HepG2 (cell line): ENCODE data around the gene PSMD6. TPM values are rescaled to one million over a fixed set of nuclear protein-coding genes. Genes with fewer than 3 reads are reported as not detected.

Source experiments
- ATAC-seq: fragments of 200-7000 bp; cut with Tn5 transposase; 3 replicates; pipeline ENCODE4 v1.9.1; 2020; ENCODE audit warnings: mild to moderate bottlenecking, moderate library complexity
- BruUV-seq: library from RNA; stranded (reverse); fragments of 400-500 nt; replicated peaks from 2 replicates; lab custom pipeline; 2021; lab: Mats Ljungman, UMichigan
- CTCF ChIA-PET: fragments of 300-600 bp; formaldehyde crosslinking; extraction: SDS; loops from one replicate; lab custom pipeline; 2021; ENCODE audit warnings: low total read pairs, inconsistent platforms, low intra/inter-chr PET ratio; lab: Yijun Ruan, JAX
- POLR2A ChIA-PET: fragments of 350-600 bp; sonication (Branson Sonifier 250); formaldehyde crosslinking; loops from one replicate; lab custom pipeline; 2020; ENCODE audit warnings: antibody characterized with exemption, inconsistent platforms; lab: Yijun Ruan, JAX
- DNase-seq: peaks from one replicate; pipeline ENCODE4 v3.0.0-alpha.2; 2015; ENCODE audit warnings: low spot score
- FAIRE-seq: peaks from 3 replicates; lab custom pipeline; 2011; peaks lifted over from hg19 to GRCh38; lab: Jason Lieb, UNC
- H2AFZ ChIP-seq: one replicate; pipeline ENCODE4 v1.6.1; 2011; ENCODE audit warnings: low read length, inconsistent platforms
- H3K27ac ChIP-seq: fragments of 300-600 bp; 3 replicates; pipeline ENCODE4 v1.8.0; 2011; ENCODE audit warnings: mixed run types, mild to moderate bottlenecking, mixed read lengths, low read length, inconsistent platforms; ENCODE audit not compliant: insufficient read depth; ENCODE audit errors: extremely low read length
- H3K27me3 ChIP-seq, 2 experiments: fragments of 200-600 bp in 1 of 2; 2 replicates in 1 of 2; 3 replicates in 1 of 2; pipeline versions ENCODE4 v1.6.0 to v1.8.0; 2011; ENCODE audit warnings: low read length in 2 of 2, mild to moderate bottlenecking in 2 of 2, moderate library complexity in 2 of 2, inconsistent platforms in 1 of 2; ENCODE audit not compliant: insufficient read depth in 2 of 2, control insufficient read depth in 1 of 2
- H3K36me3 ChIP-seq, 2 experiments: fragments of 200-600 bp in 1 of 2; replicated peaks in 1 of 2; 2 replicates in 1 of 2; 3 replicates in 1 of 2; pipeline versions ENCODE4 v1.5.1 to v1.8.0; 2011; ENCODE audit warnings: low read length in 2 of 2, inconsistent platforms in 1 of 2; ENCODE audit not compliant: insufficient read depth in 2 of 2, control insufficient read depth in 1 of 2
- H3K4me1 ChIP-seq: 2 replicates; pipeline ENCODE4 v1.5.1; 2012; ENCODE audit warnings: low read length, inconsistent platforms; ENCODE audit not compliant: insufficient read depth
- H3K4me2 ChIP-seq: 2 replicates; pipeline ENCODE4 v1.6.0; 2011; ENCODE audit warnings: low read depth, low read length, inconsistent platforms
- H3K4me3 ChIP-seq, 3 experiments: fragments of 200-600 bp in 1 of 3; sonication (generic), shearing (Covaris generic) in 1 of 3; replicated peaks in 1 of 3; 2 replicates each; pipeline ENCODE4 v1.5.1; 2011 to 2016; ENCODE audit warnings: low read length in 3 of 3, inconsistent platforms in 2 of 3, low read depth in 2 of 3, mild to moderate bottlenecking in 2 of 3, control low read depth in 1 of 3, mixed read lengths in 1 of 3; ENCODE audit not compliant: insufficient read depth in 1 of 3
- H3K79me2 ChIP-seq: one replicate; pipeline ENCODE4 v1.6.1; 2011; ENCODE audit warnings: low read length, inconsistent platforms; ENCODE audit not compliant: insufficient read depth
- H3K9ac ChIP-seq: 2 replicates; pipeline ENCODE4 v1.6.0; 2011; ENCODE audit warnings: mild to moderate bottlenecking, low read depth, low read length, inconsistent platforms; ENCODE audit not compliant: insufficient read depth
- H3K9me3 ChIP-seq: 2 replicates; pipeline ENCODE4 v1.5.1; 2012; ENCODE audit warnings: mild to moderate bottlenecking, low read length
- H4K20me1 ChIP-seq: 2 replicates; pipeline ENCODE4 v1.6.0; 2011; ENCODE audit warnings: inconsistent platforms, mild to moderate bottlenecking, low read length, moderate library complexity; ENCODE audit not compliant: insufficient read depth
- BCL6 ChIP-seq: IDR thresholded peaks from 2 replicates; pipeline ENCODE4 v1.6.1; 2016; ENCODE audit warnings: missing genetic modification reagents, missing compliant biosample characterization
- ETV5 ChIP-seq: IDR thresholded peaks from 2 replicates; pipeline ENCODE4 v1.6.1; 2018; ENCODE audit warnings: missing biosample characterization, missing genetic modification reagents, inconsistent platforms, borderline replicate concordance
- KLF9 ChIP-seq: IDR thresholded peaks from 2 replicates; pipeline ENCODE4 v1.6.1; 2016; ENCODE audit warnings: low read depth
- MAZ ChIP-seq, 2 experiments: sonication (generic) in 1 of 2; formaldehyde crosslinking in 1 of 2; IDR thresholded peaks; 2 replicates each; pipeline versions ENCODE4 v1.5.0 to v1.6.1; 2012 to 2020; ENCODE audit warnings: low read depth in 2 of 2, mild to moderate bottlenecking in 2 of 2, borderline replicate concordance in 1 of 2, improper control_type of control experiment in 1 of 2, low read length in 1 of 2, missing genetic modification reagents in 1 of 2, moderate library complexity in 1 of 2
- RFXANK ChIP-seq: IDR thresholded peaks from 2 replicates; pipeline ENCODE4 v1.6.1; 2016
- TGIF2 ChIP-seq: IDR thresholded peaks from 2 replicates; pipeline ENCODE4 v1.6.1; 2016; ENCODE audit warnings: control low read depth, missing compliant biosample characterization
- ZFX ChIP-seq: sonication (generic); formaldehyde crosslinking; IDR thresholded peaks from 2 replicates; pipeline ENCODE4 v1.4.0; 2020; ENCODE audit warnings: mild to moderate bottlenecking, low read depth, missing genetic modification reagents, moderate library complexity
- ZMAT3 ChIP-seq: sonication (generic); formaldehyde crosslinking; conservative IDR thresholded peaks from 2 replicates; pipeline ENCODE4 v1.7.0; 2021; ENCODE audit warnings: missing genetic modification reagents
- ZNF790 ChIP-seq: sonication (generic); formaldehyde crosslinking; IDR thresholded peaks from 2 replicates; pipeline ENCODE4 v1.8.0; 2022; ENCODE audit warnings: missing genetic modification reagents, mild to moderate bottlenecking, borderline replicate concordance
- ZNF878 ChIP-seq: sonication (generic); formaldehyde crosslinking; IDR thresholded peaks from 2 replicates; pipeline ENCODE4 v1.8.1; 2023; ENCODE audit warnings: mild to moderate bottlenecking, missing genetic modification reagents, moderate library complexity
- WGBS: methylation state at CpG from one replicate; pipeline ENCODE4 v1.1.6; 2017; ENCODE audit warnings: low lambda C conversion rate; 5-methylcytosine and 5-hydroxymethylcytosine counted together
- in situ Hi-C: cut with HindIII; loops from 2 replicates; pipeline ENCODE4 v1.10.0; 2017; ENCODE audit warnings: low pct_unique_long_range_greater_than_20kb; ENCODE audit not compliant: extremely low pct_ligation_motif_present
- intact Hi-C: fragments of 100-400 bp; cut with micrococcal nuclease; formaldehyde crosslinking; loops from one replicate; pipeline ENCODE4 v1.10.0; 2022; ENCODE audit not compliant: unreplicated experiment
- polyA plus RNA-seq, 8 experiments: library from polyadenylated mRNA; depleted of rRNA in 3 of 8; stranded (reverse) in 7 of 8; unstranded in 1 of 8; fragments of >200 nt; fragmentation: Illumina TruSeq in 4 of 8; extraction: Trizol in 4 of 8; gene quantifications; 2 replicates each; pipeline versions ENCODE4 v1.2.1 to v1.2.3, GENCODE V29; 2011 to 2016; ENCODE audit warnings: low read depth in 4 of 8, missing spikeins in 1 of 8, mixed read lengths in 1 of 8; ENCODE audit not compliant: insufficient read depth in 1 of 8
- total RNA-seq, 5 experiments: library from RNA; depleted of rRNA; stranded (reverse); fragments of >200 nt; fragmentation: Illumina TruSeq; extraction: Trizol; gene quantifications; 2 replicates each; pipeline ENCODE4 v1.2.3, GENCODE V29; 2016; ENCODE audit warnings: low read depth in 1 of 5
- TF ChIP-seq, protein P1 (sequence below): IDR thresholded peaks from 2 replicates; pipeline ENCODE4 v1.6.1; 2018; ENCODE audit warnings: missing genetic modification reagents, mild to moderate bottlenecking, missing compliant biosample characterization
- TF ChIP-seq, protein P2 (sequence below): sonication (generic); formaldehyde crosslinking; IDR thresholded peaks from 2 replicates; pipeline ENCODE4 v1.4.0; 2020; ENCODE audit warnings: mild to moderate bottlenecking, low read depth, missing genetic modification reagents

The PSMD6 gene
- total and polyA plus RNA-seq, 2 of the 13 experiments (the other 11 are each of a cell fraction or from before 2014, with no cell fraction given), result 36.8 to 117 TPM

DNA sequence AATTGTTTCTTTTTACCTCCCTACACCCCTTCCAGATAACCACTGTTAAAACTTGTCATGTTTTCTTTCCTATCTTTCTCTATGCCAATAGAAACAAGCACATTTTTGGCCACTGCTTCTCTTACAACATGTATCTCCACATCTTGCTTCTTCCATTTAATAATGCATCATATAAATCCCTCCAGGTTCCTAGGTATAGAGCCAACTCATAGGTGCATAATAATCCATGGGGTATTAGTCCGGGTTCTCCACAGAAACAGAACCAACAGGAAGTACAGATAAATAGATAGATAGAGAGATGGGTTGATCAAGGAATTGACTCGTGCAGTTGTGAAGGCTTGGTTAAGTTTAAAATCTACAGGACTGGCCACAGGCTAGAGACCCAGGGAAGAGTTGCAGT is 41.5 kb upstream of the PSMD6 start (continued):
- no peak for TF ChIP-seq MAZ (IDR thresholded peaks at IDR 0.05; ENCODE audit: borderline replicate concordance, low read depth, low read length)
- TF ChIP-seq MAZ (CRISPR knock-in tag; IDR thresholded peaks at IDR 0.05; ENCODE audit: low read depth), result no peak
- TF ChIP-seq ETV5 (CRISPR knock-in tag), result no peak
- TF ChIP-seq, all 625 proteins: peak for 0

DNA sequence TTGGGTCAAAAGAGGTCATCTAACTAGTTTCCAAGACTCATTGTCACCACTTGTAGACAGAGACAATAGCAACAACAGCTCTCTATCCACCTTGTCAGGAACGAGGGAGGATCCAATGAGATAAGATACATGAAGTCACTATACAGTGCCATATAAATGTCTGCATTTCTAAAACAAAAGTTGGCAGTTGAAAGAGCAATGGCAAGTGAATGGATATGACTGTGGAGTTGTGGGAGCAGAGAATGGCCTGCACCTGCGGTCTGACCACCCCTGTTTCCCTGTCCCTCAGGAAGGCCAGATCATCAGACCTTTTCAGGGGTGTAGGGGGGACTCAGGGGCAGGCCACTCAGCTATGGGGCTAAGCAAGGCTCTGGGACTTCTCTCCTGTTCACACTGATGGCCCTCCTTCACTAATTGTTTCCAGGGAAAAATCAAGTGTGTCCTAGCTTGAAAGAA is 40.7 kb upstream of the PSMD6 start:
- Histone ChIP-seq H3K36me3 (no peaks in the 10 kb centered on the region), H3K9ac (no peak overlapping the region), H3K27ac (no peak overlapping the region)
- no peak for ATAC-seq
- CTCF ChIA-PET, result no interaction called here
- TF ChIP-seq RFXANK (CRISPR knock-in tag) (no peak), ZNF790 (CRISPR knock-in tag) (no peak), TGIF2 (CRISPR knock-in tag) (no peak), BCL6 (CRISPR knock-in tag) (no peak), ZNF878 (no peak), KLF9 (CRISPR knock-in tag) (no peak), ZFX (CRISPR knock-in tag) (no peak), ZMAT3 (no peak)
- TF ChIP-seq, protein P1, sequence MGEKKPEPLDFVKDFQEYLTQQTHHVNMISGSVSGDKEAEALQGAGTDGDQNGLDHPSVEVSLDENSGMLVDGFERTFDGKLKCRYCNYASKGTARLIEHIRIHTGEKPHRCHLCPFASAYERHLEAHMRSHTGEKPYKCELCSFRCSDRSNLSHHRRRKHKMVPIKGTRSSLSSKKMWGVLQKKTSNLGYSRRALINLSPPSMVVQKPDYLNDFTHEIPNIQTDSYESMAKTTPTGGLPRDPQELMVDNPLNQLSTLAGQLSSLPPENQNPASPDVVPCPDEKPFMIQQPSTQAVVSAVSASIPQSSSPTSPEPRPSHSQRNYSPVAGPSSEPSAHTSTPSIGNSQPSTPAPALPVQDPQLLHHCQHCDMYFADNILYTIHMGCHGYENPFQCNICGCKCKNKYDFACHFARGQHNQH (CRISPR knock-in tag), result no peak
- TF ChIP-seq, protein P2, sequence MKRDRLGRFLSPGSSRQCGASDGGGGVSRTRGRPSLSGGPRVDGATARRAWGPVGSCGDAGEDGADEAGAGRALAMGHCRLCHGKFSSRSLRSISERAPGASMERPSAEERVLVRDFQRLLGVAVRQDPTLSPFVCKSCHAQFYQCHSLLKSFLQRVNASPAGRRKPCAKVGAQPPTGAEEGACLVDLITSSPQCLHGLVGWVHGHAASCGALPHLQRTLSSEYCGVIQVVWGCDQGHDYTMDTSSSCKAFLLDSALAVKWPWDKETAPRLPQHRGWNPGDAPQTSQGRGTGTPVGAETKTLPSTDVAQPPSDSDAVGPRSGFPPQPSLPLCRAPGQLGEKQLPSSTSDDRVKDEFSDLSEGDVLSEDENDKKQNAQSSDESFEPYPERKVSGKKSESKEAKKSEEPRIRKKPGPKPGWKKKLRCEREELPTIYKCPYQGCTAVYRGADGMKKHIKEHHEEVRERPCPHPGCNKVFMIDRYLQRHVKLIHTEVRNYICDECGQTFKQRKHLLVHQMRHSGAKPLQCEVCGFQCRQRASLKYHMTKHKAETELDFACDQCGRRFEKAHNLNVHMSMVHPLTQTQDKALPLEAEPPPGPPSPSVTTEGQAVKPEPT (CRISPR knock-in tag), result no peak
- TF ChIP-seq, all 625 proteins: peak for 0
- no peak for FAIRE-seq
- 6% methylated on average over 2 of the region's 2 CpGs for WGBS
- no peak overlapping the region for H3K4me3 ChIP-seq
- H3K79me2 ChIP-seq, result no peaks in the 10 kb centered on the region
- BruUV-seq, result no TSS peak
- no peaks in the 10 kb centered on the region for H4K20me1 ChIP-seq
- H3K9me3 ChIP-seq, result no peaks in the 10 kb centered on the region
- in situ Hi-C loops (no loop called here), intact Hi-C loops (no loop called here)
- H3K4me1 ChIP-seq, result no peaks in the 10 kb centered on the region
- H3K27me3 ChIP-seq, result no peaks in the 10 kb centered on the region; a peak in 1 of 5 replicates
- POLR2A ChIA-PET, result no interaction called here
- DNase-seq, result no peak
- H3K4me2 ChIP-seq, result no peak overlapping the region
- no peak overlapping the region for H2AFZ ChIP-seq
